B cell (primary cell): Measurements from ENCODE around the gene SLC24A3. TPM values are rescaled to one million over a fixed set of nuclear protein-coding genes. Genes with fewer than 3 reads are reported as not detected.

ENCODE experiments used
- ATAC-seq: fragments of 200-7000 bp; cut with Tn5 transposase; one replicate; pipeline ENCODE4 v1.10.0; 2021; ENCODE audit warnings: low read depth, mild to moderate bottlenecking, moderate number of reproducible peaks, moderate library complexity
- CTCF ChIA-PET: fragments of 350-600 bp; sonication (Branson Sonifier 250); formaldehyde crosslinking; loops from one replicate; lab custom pipeline; 2021; ENCODE audit warnings: antibody characterized with exemption, inconsistent platforms; lab: Charles Lee
- POLR2A ChIA-PET: fragments of 350-600 bp; sonication (Branson Sonifier 250); formaldehyde crosslinking; loops from one replicate; lab custom pipeline; 2021; ENCODE audit warnings: antibody characterized with exemption; lab: Charles Lee
- DNase-seq: peaks from one replicate; pipeline ENCODE4 v3.0.0; 2013
- H2AFZ ChIP-seq: 2 replicates; pipeline ENCODE4 v1.6.1; 2012; ENCODE audit warnings: mild to moderate bottlenecking, low read depth, low read length; ENCODE audit not compliant: insufficient read depth, poor library complexity, severe bottlenecking
- H3K27ac ChIP-seq, 2 donors: 1 replicate in 1 of 2; 2 replicates in 1 of 2; pipeline ENCODE4 v1.5.1; 2012 to 2013; ENCODE audit warnings: low read length in 2 of 2, mild to moderate bottlenecking in 2 of 2, moderate library complexity in 1 of 2
- H3K27me3 ChIP-seq, 4 experiments: fragments of 200-600 bp in 1 of 4; sonication (generic) in 1 of 4; replicated peaks in 1 of 4; 1 replicate in 2 of 4; 2 replicates in 2 of 4; pipeline versions ENCODE4 v1.6.1 to v1.7.0; 2013 to 2016; ENCODE audit warnings: low read length in 3 of 4, mild to moderate bottlenecking in 2 of 4, mixed read lengths in 1 of 4, moderate library complexity in 1 of 4; ENCODE audit not compliant: insufficient read depth in 4 of 4, control insufficient read depth in 3 of 4; ENCODE audit errors: control extremely low read depth in 1 of 4
- H3K36me3 ChIP-seq, 2 experiments: replicated peaks in 1 of 2; 1 replicate in 1 of 2; 2 replicates in 1 of 2; pipeline versions ENCODE4 v1.6.1 to v1.7.1; 2013; ENCODE audit warnings: low read length in 1 of 2; ENCODE audit not compliant: insufficient read depth in 2 of 2, control insufficient read depth in 1 of 2; ENCODE audit errors: control extremely low read depth in 1 of 2, extremely low read depth in 1 of 2
- H3K4me1 ChIP-seq, 2 donors: fragments of 200-600 bp in 1 of 2; sonication (generic) in 1 of 2; 1 replicate in 1 of 2; 2 replicates in 1 of 2; pipeline versions ENCODE4 v1.5.1 to v1.6.1; 2013 to 2017; ENCODE audit warnings: low read length in 2 of 2; ENCODE audit not compliant: control insufficient read depth in 2 of 2, insufficient read depth in 2 of 2
- H3K4me2 ChIP-seq: replicated peaks from 2 replicates; pipeline ENCODE3; 2012; ENCODE audit warnings: mild to moderate bottlenecking, low read depth, low read length; ENCODE audit not compliant: poor library complexity, severe bottlenecking
- H3K4me3 ChIP-seq, 5 experiments: fragments of 200-600 bp in 1 of 5; sonication (generic) in 1 of 5; 1 replicate in 3 of 5; 2 replicates in 2 of 5; pipeline versions ENCODE4 v1.5.1 to v1.7.0; 2011 to 2016; ENCODE audit warnings: low read length in 4 of 5, mild to moderate bottlenecking in 4 of 5, low read depth in 2 of 5, control low read depth in 1 of 5, moderate library complexity in 1 of 5; ENCODE audit not compliant: insufficient read depth in 1 of 5; ENCODE audit errors: control extremely low read depth in 1 of 5, extremely low read depth in 1 of 5
- H3K79me2 ChIP-seq: fragments of 200-600 bp; sonication (generic); one replicate; pipeline ENCODE4 v1.6.0; 2016; ENCODE audit warnings: low read length; ENCODE audit not compliant: control insufficient read depth, insufficient read depth
- H3K9ac ChIP-seq: fragments of 200-600 bp; sonication (generic); 2 replicates; pipeline ENCODE4 v1.6.1; 2017; ENCODE audit warnings: mild to moderate bottlenecking, low read length, moderate library complexity
- H3K9me3 ChIP-seq, 3 donors: one replicate each; pipeline versions ENCODE4 v1.6.1 to v1.7.1; 2013; ENCODE audit warnings: low read length in 2 of 3; ENCODE audit not compliant: control insufficient read depth in 2 of 3, insufficient read depth in 1 of 3; ENCODE audit errors: control extremely low read depth in 1 of 3
- H4K20me1 ChIP-seq: 2 replicates; pipeline ENCODE4 v1.6.0; 2012; ENCODE audit warnings: mild to moderate bottlenecking, low read length; ENCODE audit not compliant: insufficient read depth, control insufficient read depth, poor library complexity, severe bottlenecking
- H3K27ac Mint-ChIP-seq: one replicate; pipeline ENCODE4 v1.8.0; 2021; ENCODE audit warnings: mixed read lengths
- H3K27me3 Mint-ChIP-seq: one replicate; pipeline ENCODE4 v1.8.0; 2021; ENCODE audit warnings: mixed read lengths
- H3K4me1 Mint-ChIP-seq: one replicate; pipeline ENCODE4 v1.8.0; 2021; ENCODE audit warnings: mixed read lengths
- H3K4me3 Mint-ChIP-seq: one replicate; pipeline ENCODE4 v1.8.0; 2021; ENCODE audit warnings: mixed read lengths
- H3K9me3 Mint-ChIP-seq: one replicate; pipeline ENCODE4 v1.8.0; 2022; ENCODE audit warnings: mixed read lengths; ENCODE audit not compliant: insufficient read depth
- CTCF ChIP-seq: fragments of 200-600 bp; IDR thresholded peaks from one replicate; pipeline ENCODE4 v1.8.0; 2022; ENCODE audit warnings: antibody characterized with exemption, mild to moderate bottlenecking
- EZH2 ChIP-seq: IDR thresholded peaks from 2 replicates; pipeline ENCODE4 v1.6.1; 2012; ENCODE audit warnings: borderline replicate concordance, low read depth, mild to moderate bottlenecking, moderate library complexity, low read length; ENCODE audit not compliant: insufficient read depth, poor library complexity, severe bottlenecking
- WGBS: methylation state at CpG from one replicate; pipeline ENCODE4 v1.1.5; 2013; ENCODE audit warnings: missing lambda C conversion rate; ENCODE audit not compliant: insufficient coverage; 5-methylcytosine and 5-hydroxymethylcytosine counted together
- intact Hi-C: fragments of 100-400 bp; cut with micrococcal nuclease; formaldehyde crosslinking; loops from one replicate; pipeline ENCODE4 v1.10.0; 2022
- polyA plus RNA-seq: library from polyadenylated mRNA; depleted of rRNA; stranded (reverse); fragments of >200 nt; gene quantifications from 2 replicates; pipeline ENCODE4 v1.2.3, GENCODE V29; 2012
- total RNA-seq, 2 donors: library from RNA; stranded (reverse); fragments of 120-200 nt in 1 of 2; gene quantifications; 1 replicate in 1 of 2; 2 replicates in 1 of 2; pipeline versions ENCODE4 v1.2.3 to v1.2.4, GENCODE V29; 2013 to 2022

Gene SLC24A3
- total and polyA plus RNA-seq, 2 donors (not counting 1 experiment from before 2014, with no cell fraction given): not detected

- CTCF ChIA-PET: no interaction called here
These were observed 241.4 kb downstream of the SLC24A3 start for GRCh38 chr20:19453862-19454261.

More at GRCh38 chr20:19453862-19454261, 241.4 kb downstream of the SLC24A3 start:
- Mint-ChIP-seq H3K27me3 (peaks cover 6% of the 10 kb centered on the region), H3K4me3 (no peak overlapping the region), H3K4me1 (no peaks in the 10 kb centered on the region), H3K9me3 (no peaks in the 10 kb centered on the region), H3K27ac (no peak overlapping the region)
- DNase-seq (no peak), ATAC-seq (no peak)
- intact Hi-C loops: no loop called here
- peaks cover 0 to 3% (median 0%) of the 10 kb centered on the region in 4 experiments for H3K27me3 ChIP-seq
- H3K9ac ChIP-seq: no peak overlapping the region
- H3K4me2 ChIP-seq: no peak overlapping the region
- H3K36me3 ChIP-seq: no peaks in the 10 kb centered on the region
- POLR2A ChIA-PET: no interaction called here
- no peaks in the 10 kb centered on the region for H3K79me2 ChIP-seq
- 98% methylated on average over 4 of the region's 6 CpGs for WGBS
- H3K9me3 ChIP-seq: no peaks in the 10 kb centered on the region
- H3K27ac ChIP-seq: no peak overlapping the region
- no peaks in the 10 kb centered on the region for H3K4me1 ChIP-seq
- TF ChIP-seq EZH2: no peak
- TF ChIP-seq CTCF: no peak
- H3K4me3 ChIP-seq: no peak overlapping the region
- H2AFZ ChIP-seq: no peak overlapping the region
- no peaks in the 10 kb centered on the region for H4K20me1 ChIP-seq
